GM08714 (cell line): ENCODE results near the gene CNIH2.
"Not testable (repeated sequence)": the region's sequence is repeated elsewhere in the genome, so short reads cannot be mapped to it uniquely, and the experiment has no call there.

Experiments used
- H3K4me3 ChIP-seq: fragments of 200-500 bp; sonication (Bioruptor generic); 2 replicates; pipeline ENCODE4 v1.5.1; 2014; ENCODE audit warnings: mild to moderate bottlenecking, low read length, inconsistent platforms
- ZNF274 ChIP-seq: IDR thresholded peaks from 2 replicates; pipeline ENCODE4 v1.6.1; 2012; ENCODE audit warnings: mild to moderate bottlenecking, low read depth, low read length

CNIH2 gene

DNA sequence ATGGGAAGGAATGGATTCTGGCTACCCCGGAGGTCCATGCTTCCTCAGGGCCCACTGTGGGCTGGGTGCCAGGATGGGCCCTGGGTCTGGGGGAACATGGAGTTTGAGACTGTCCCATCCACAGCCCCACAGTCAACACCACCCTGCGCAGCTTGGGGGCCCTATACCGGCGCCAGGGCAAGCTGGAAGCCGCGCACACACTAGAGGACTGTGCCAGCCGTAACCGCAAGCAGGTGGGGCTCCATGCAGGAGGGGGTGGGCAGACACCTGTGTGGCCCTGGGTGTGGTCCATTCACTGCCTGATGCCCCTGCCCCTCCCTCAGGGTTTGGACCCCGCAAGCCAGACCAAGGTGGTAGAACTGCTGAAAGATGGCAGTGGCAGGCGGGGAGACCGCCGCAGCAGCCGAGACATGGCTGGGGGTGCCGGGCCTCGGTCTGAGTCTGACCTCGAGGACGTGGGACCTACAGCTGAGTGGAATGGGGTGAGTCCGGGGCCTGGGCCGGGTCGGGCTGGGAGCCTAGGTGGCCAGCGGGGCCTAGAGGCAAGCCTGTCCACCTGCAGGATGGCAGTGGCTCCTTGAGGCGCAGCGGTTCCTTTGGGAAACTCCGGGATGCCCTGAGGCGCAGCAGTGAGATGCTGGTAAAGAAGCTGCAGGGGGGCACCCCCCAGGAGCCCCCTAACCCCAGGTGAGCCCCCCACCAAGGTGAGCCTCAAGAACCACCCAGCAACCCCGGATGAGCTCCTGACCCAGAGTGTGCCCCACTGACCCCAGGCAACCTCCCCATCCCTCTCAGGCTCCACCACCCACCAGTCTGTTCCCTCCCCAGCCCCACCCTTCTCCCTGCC lies 12.2 kb upstream of the CNIH2 start:
- H3K4me3 ChIP-seq: no peak overlapping the region
- no peak for TF ChIP-seq ZNF274

GRCh38 chr11:66266378-66267038 lies 11.5 kb upstream of the CNIH2 start:
- TF ChIP-seq ZNF274: no peak
- H3K4me3 ChIP-seq: no peak overlapping the region

GRCh38 chr11:66267039-66267378 lies 11.0 kb upstream of the CNIH2 start:
- peak overlapping the region; percentile 31; the same call in 1 of the 2 replicates for H3K4me3 ChIP-seq
- no peak for TF ChIP-seq ZNF274

- no peak for TF ChIP-seq ZNF274
- peak overlapping the region; percentile 48; the same call in 1 of the 2 replicates for H3K4me3 ChIP-seq
Observed at GRCh38 chr11:66267379-66268243, 10.4 kb upstream of the CNIH2 start.

DNA sequence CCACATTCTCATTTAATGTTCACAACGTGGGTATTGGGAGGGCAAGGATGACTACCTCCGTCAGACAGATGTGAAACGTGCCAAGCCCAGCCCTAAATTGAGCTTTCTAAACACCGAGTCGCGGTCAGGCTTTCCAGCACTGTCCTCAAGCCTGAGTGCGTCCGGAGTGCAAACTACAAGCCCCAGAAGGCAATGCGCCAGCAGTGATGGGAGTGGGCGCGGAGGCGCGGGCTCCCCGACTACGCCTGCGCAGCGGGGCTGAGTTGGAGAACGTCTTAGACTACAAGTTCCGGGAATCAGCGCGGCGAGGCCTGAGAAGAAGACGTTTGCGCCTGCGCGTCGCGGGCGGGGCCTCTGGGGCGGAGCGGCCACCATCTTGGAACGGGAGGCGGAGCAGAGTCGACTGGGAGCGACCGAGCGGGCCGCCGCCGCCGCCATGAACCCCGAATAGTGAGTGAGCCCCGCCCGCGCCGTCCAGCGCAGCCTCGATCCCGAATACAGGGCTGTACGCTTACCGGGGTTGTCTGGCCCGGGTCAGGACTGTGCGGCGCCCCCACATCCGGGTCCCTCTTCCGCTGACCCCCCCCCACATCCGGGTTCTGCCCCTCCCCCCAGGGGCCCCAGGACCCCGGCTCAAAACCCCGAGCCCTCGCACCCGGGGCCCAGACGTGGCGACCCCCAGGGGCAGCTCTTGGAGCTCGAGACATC lies 9.6 kb upstream of the CNIH2 start, which contains the start of gene RAB1B:
TSS of gene RAB1B (plus strand) at position 396 of the 708 bp plus-strand sequence. CDS start at position 437, 41 bp downstream.
- H3K4me3 ChIP-seq: peak within 1 kb of the TSS; percentile 98
- TF ChIP-seq ZNF274: no peak

DNA sequence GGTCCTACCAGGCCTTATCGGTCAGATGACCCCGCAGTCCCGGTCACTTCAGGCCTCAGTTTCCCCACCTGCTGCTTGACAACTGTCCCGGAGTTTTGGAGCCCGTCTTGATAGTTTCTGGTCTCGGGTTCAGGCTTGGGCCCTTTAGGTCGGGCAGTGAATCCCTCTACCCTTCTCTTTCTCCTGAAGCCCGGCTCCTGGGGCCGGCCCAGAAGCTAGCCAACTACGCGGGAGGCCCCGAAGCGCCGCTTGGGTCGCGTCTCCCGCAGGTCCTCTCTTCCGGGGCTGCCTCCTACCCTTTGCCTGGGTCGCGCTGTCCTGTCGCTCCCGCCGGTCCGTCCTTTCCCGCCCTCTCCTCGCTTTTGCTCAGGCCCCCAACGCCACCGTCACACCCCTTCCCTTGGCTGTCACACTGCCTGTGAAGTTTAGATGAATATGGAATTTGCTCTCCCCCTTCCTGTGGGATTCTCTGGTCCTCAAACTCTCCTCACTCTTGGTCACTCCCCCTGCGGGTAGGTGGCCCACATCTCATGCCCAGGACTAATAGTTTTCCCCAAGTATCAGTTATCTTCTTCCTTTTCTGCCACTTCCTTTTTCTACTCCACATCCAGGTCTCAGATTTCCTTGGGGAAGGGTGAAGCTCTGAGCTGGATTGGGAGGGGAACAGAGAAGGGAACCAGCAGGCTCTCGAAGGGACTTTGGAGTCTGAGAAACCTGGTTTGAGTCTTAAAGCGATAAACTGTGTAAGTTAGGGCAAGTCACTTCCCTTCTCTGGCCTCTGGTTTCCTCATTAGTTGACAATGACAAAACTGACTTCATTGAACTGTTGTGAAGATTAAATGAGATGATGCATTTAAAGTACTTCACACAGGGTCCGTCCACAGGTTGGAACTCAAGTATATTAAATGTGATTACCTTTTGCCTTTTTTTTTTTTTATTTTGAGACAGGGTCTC lies 8.7 kb upstream of the CNIH2 start:
- no peak for TF ChIP-seq ZNF274
- peak overlapping the region; percentile 98 for H3K4me3 ChIP-seq

- no peak for TF ChIP-seq ZNF274
- no peak overlapping the region for H3K4me3 ChIP-seq
Observed at GRCh38 chr11:66271816-66272215, 6.2 kb upstream of the CNIH2 start.

- no peak for TF ChIP-seq ZNF274
- no peak overlapping the region for H3K4me3 ChIP-seq
Observed at GRCh38 chr11:66272596-66272995, 5.4 kb upstream of the CNIH2 start.

GRCh38 chr11:66274219-66274618 lies 3.8 kb upstream of the CNIH2 start:
- no peak overlapping the region for H3K4me3 ChIP-seq
- TF ChIP-seq ZNF274: no peak

GRCh38 chr11:66275396-66275795 lies 2.6 kb upstream of the CNIH2 start:
- H3K4me3 ChIP-seq: no peak overlapping the region
- no peak for TF ChIP-seq ZNF274

DNA sequence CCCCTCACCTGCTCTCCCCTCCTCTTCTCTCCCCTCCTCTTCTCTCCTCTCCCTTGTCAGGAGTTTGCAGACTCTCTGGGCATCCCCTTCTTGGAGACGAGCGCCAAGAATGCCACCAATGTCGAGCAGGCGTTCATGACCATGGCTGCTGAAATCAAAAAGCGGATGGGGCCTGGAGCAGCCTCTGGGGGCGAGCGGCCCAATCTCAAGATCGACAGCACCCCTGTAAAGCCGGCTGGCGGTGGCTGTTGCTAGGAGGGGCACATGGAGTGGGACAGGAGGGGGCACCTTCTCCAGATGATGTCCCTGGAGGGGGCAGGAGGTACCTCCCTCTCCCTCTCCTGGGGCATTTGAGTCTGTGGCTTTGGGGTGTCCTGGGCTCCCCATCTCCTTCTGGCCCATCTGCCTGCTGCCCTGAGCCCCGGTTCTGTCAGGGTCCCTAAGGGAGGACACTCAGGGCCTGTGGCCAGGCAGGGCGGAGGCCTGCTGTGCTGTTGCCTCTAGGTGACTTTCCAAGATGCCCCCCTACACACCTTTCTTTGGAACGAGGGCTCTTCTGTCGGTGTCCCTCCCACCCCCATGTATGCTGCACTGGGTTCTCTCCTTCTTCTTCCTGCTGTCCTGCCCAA lies 1.9 kb upstream of the CNIH2 start:
- no peak overlapping the region for H3K4me3 ChIP-seq
- no peak for TF ChIP-seq ZNF274

DNA sequence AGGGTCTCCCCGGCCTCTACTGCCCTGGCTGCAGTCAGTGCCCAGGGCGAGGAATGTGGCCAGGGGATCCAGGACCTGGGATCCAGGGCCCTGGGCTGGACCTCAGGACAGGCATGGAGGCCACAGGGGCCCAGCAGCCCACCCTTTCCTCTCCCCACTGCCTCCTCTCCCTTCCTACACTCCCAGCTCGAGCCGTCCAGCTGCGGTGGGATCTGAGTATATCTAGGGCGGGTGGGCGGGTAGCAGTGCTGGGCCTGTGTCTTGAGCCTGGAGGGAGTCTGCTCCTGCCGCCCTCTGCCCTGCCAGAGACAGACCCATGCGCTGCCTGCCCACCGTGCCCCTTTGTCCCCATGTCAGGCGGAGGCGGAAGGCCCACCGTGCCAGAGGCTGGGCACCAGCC lies 1.4 kb upstream of the CNIH2 start:
- H3K4me3 ChIP-seq: not testable (repeated sequence)

GRCh38 chr11:66277064-66277463 lies 911 bp upstream of the CNIH2 start:
- H3K4me3 ChIP-seq: not testable (repeated sequence)
